ENCODE results near the gene MAP3K1. TPM values are rescaled to one million over a fixed set of nuclear protein-coding genes. Genes with fewer than 3 reads are reported as not detected.
A peak's percentile ranks its signal among the peaks of the same experiment; 100 is the strongest.

MAP3K1 gene
- total and polyA plus RNA-seq, 9 of the 15 experiments (the other 6 are each of a cell fraction or from before 2014, with no cell fraction given), result 3.9 to 13.9 (median 7.5) TPM

- Histone ChIP-seq H2AFZ (ENCODE audit: low read depth, low read length) (no peak overlapping the region), H3K9ac (ENCODE audit: insufficient read depth in 1 of 2, low read depth in 2 of 2, low read length in 2 of 2) (no peak overlapping the region), H3K4me2 (ENCODE audit: insufficient read depth, low read length) (no peak overlapping the region), H3K27me3 (ENCODE audit: control insufficient read depth in 2 of 2, insufficient read depth in 2 of 2, low read length in 2 of 2) (no peaks in the 10 kb centered on the region), H3K79me2 (ENCODE audit: control insufficient read depth, insufficient read depth, low read length) (peaks cover 81% of the 10 kb centered on the region), H3K36me3 (ENCODE audit: control insufficient read depth, insufficient read depth, low read length) (no peaks in the 10 kb centered on the region), H3K9me1 (ENCODE audit: control insufficient read depth, insufficient read depth, low read length) (peaks cover 4% of the 10 kb centered on the region), H3K4me1 (replicated peaks in 1 of 2; ENCODE audit: control insufficient read depth in 2 of 2, insufficient read depth in 2 of 2, low read length in 2 of 2) (peaks cover 10 to 23% of the 10 kb centered on the region in 2 experiments), H4K20me1 (replicated peaks; ENCODE audit: control insufficient read depth, insufficient read depth, low read length) (peaks cover 32% of the 10 kb centered on the region), H3K4me3 (no peak overlapping the region), H3K27ac (ENCODE audit: extremely low read depth, low read depth, low read length) (no peak overlapping the region), H3K9me3 (replicated peaks; ENCODE audit: control insufficient read depth, insufficient read depth, low read depth, low read length) (no peaks in the 10 kb centered on the region)
- WGBS (ENCODE audit: insufficient coverage, low coverage, missing lambda C conversion rate), result 0% methylated on average over 2 of the region's 2 CpGs
- FAIRE-seq, result peak; percentile 23
- CTCF ChIA-PET (ENCODE audit: low intra/inter-chr PET ratio), result no interaction called here
- POLR2A ChIA-PET, result interaction anchor here (0.8 to 5.1 kb wide), 3 partner anchors 10 to 1614 kb away, joined by 3 to 24 read pairs (median 5); no protein-coding TSS in a partner anchor
- peak; percentile 28; the same call in 1 of the 3 replicates for ATAC-seq
- DNase-seq (ENCODE audit: extremely low read depth in 1 of 4, low spot score in 3 of 4), result peak in 1 of 4 experiments; percentile 37
- in situ Hi-C loops (cut with MboI), result loop anchor here (25.0 kb wide), 1 partner anchor 891 kb away; no protein-coding TSS in a partner anchor
- no TSS peak for BruUV-seq (replicated peaks)
- intact Hi-C loops (cut with micrococcal nuclease), result no loop called here
- TF ChIP-seq NR2C1 (IDR thresholded peaks at IDR 0.05), result no peak
- TF ChIP-seq NR2C1 (tag; IDR thresholded peaks at IDR 0.05), result peak; percentile 46
- 0 out of 4 replicates have a peak, but pooled peaks of 1 of the 2 experiments have one; percentile 21 for TF ChIP-seq KDM1A (IDR thresholded peaks at IDR 0.05)
- 0 out of 2 replicates have a peak, but pooled peaks have one; percentile 25 for TF ChIP-seq CBFA2T2 (conservative IDR thresholded peaks at IDR 0.05)
- TF ChIP-seq ZNF212 (CRISPR knock-in tag; IDR thresholded peaks at IDR 0.05), result no peak
- TF ChIP-seq TEAD4 (IDR thresholded peaks at IDR 0.05; ENCODE audit: low read length), result peak; percentile 49; the same call in 1 of the 2 replicates
- TF ChIP-seq TEAD4 (CRISPR knock-in tag; IDR thresholded peaks at IDR 0.05; ENCODE audit: borderline replicate concordance), result no peak
- TF ChIP-seq EP300 (IDR thresholded peaks at IDR 0.05; ENCODE audit: low read length), result peak; percentile 61
- 0 out of 2 replicates have a peak, but pooled peaks have one; percentile 19 for TF ChIP-seq TAL1 (IDR thresholded peaks at IDR 0.05)
- TF ChIP-seq HEY1 (CRISPR knock-in tag; IDR thresholded peaks at IDR 0.05; ENCODE audit: borderline replicate concordance), result no peak
- no peak for TF ChIP-seq FOXO4 (CRISPR knock-in tag; IDR thresholded peaks at IDR 0.05)
- TF ChIP-seq RCOR1 (IDR thresholded peaks at IDR 0.05; ENCODE audit: borderline replicate concordance in 1 of 2, low read depth in 2 of 2, low read length in 2 of 2), result peak in 1 of 2 experiments; percentile 44; a peak in 1 of 4 replicates
- TF ChIP-seq CBFA2T3 (IDR thresholded peaks at IDR 0.05), result peak; percentile 50; the same call in 1 of the 2 replicates
- TF ChIP-seq DEAF1 (CRISPR knock-in tag; IDR thresholded peaks at IDR 0.05), result no peak
- TF ChIP-seq VEZF1 (CRISPR knock-in tag; IDR thresholded peaks at IDR 0.05), result peak; percentile 31; the same call in 1 of the 2 replicates
- peak; percentile 67 for TF ChIP-seq SOX6 (IDR thresholded peaks at IDR 0.05)
- no peak for TF ChIP-seq NR2C2 (CRISPR knock-in tag; IDR thresholded peaks at IDR 0.05)
- peak; percentile 61 for TF ChIP-seq NR2C2 (tag; IDR thresholded peaks at IDR 0.05)
- no peak for TF ChIP-seq ZNF512 (tag; IDR thresholded peaks at IDR 0.05)
Observed at GRCh38 chr5:56827924-56828323, 12.6 kb downstream of the MAP3K1 start.
